K562 treated with DMSO at 1 percent for 4 hours (cell line): ENCODE measurements around the gene GUCY2F. TPM values are rescaled to one million over a fixed set of nuclear protein-coding genes. Genes with fewer than 3 reads are reported as not detected.

ENCODE experiments used
- total RNA-seq: library from RNA; unstranded; fragments of 300-600 nt; gene quantifications from 2 replicates; pipeline ENCODE4 v1.2.3, GENCODE V29; 2022; ENCODE audit not compliant: insufficient read depth

Gene GUCY2F
- not detected in 2 replicates for total RNA-seq

GRCh38 chrX:109481986-109482385 is at the start of gene GUCY2F:
TSS of gene GUCY2F (minus strand) at chrX:109482086. CDS start at chrX:109475936, 6,150 bp downstream.

Other genes starting within 250 kb of the GUCY2F start
- gene NXT2, start 54.8 kb upstream of the GUCY2F start, total RNA-seq = 8.8 and 10.7 TPM in 2 replicates
- not detected in 2 replicates for gene KCNE5, start 143.1 kb upstream of the GUCY2F start, total RNA-seq